ENCODE data around the gene DLGAP5.

Gene DLGAP5

GRCh38 chr14:55191203-55192053, at the start of gene DLGAP5:
Gene DLGAP5 (minus strand): TSS chr14:55191585. CDS start chr14:55189179, 2,406 bp downstream.
- peak; percentile 83 for DNase-seq

DNA sequence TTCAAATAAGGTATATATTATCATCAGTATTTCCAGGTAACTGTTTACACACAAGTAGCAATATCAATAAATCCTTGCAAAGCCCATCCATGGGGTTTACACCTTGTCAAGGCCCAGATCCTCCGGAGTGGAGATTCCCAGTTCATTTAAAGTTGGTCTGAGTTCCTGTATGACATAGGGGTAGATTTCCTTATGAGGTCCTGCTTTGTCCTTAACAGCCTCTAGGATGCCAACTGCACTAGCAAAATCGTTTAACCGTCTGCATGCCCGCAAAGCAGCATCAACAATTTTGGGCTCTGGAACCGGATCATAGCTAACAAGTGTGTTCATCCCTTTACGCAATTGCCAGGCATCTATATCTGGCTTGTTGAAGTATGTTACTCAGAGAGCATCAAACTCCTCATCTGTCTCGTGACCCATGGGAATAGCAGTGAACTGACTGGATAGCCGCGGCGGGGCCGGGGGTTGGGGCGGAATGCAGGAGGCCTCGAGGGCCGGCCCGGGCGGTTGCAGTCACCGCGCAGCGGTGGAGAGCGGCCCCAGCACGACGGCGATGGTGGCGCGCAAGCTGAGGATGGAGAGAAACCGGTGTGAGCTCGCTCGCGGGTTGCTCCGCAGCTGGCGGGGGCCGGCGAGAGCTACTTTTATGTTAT, 49.3 kb upstream of the DLGAP5 start:
- no peak for DNase-seq

- no peak for DNase-seq
These were observed 47.9 kb upstream of the DLGAP5 start for GRCh38 chr14:55239320-55239719.

GRCh38 chr14:55238019-55238680, 46.8 kb upstream of the DLGAP5 start:
- no peak for DNase-seq

- DNase-seq = no peak
These were observed 42.2 kb upstream of the DLGAP5 start for GRCh38 chr14:55233591-55233990.

DNA sequence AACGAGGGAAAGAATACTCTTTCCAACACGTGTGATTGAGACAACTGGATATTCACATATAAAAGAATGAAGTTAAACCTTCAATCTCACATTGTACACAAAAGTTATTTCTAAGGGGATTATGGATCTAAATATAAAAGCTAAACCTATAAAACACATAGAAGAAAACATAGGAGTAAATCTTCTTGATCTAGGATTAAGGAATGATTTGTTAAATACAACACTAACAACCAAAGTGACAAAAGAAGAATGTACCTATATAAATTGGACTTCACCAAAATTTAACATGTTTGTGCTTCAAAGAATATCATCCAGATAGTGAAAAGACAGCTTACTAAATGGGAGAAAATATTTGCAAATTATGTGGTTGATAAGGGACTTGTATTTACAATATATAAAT, 36.9 kb upstream of the DLGAP5 start:
- DNase-seq = no peak

- no peak for DNase-seq
These were observed 32.0 kb upstream of the DLGAP5 start for GRCh38 chr14:55223364-55223763.

DNA sequence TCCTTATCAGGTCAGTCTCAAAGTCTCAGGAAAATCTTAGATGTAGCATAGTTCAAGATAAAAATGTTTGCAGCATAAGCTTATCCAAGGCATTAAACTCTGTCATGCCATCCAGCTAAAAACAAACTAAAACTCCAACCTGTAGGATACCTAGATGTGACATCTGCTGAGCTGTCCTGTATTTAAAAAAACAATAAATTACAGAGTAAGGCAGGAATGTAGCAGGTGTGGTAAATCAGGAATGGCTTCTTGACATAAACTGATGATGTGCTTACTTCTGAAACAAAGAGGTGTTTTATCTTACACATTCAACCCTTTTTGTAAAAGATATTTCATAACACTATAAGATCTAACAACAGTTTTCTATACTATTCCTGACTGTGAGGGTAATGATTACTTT, 30.6 kb upstream of the DLGAP5 start:
- DNase-seq = no peak

DNA sequence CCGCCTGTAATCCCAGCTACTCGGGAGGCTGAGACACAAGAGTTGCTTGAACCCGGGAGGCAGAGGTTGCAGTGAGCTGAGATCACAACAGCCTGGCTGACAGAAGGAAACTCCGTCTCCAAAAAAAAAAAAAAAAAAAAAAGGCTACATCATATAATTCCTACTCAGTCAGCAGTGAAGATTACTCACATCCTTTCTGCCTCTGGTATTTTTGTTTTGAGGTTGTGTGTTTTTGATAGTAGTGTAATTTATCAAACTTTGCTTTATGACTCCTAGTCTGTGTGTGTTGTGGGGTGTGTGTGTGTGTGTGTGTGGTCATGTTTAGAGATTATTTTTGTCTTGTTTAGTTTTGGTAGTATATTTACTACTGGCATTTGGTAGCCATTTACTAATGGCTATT, 29.8 kb upstream of the DLGAP5 start:
- DNase-seq = no peak

GRCh38 chr14:55220230-55220629, 28.8 kb upstream of the DLGAP5 start:
- no peak for DNase-seq

- no peak for DNase-seq
These were observed 21.2 kb upstream of the DLGAP5 start for GRCh38 chr14:55212634-55213033.

GRCh38 chr14:55207832-55208231, 16.4 kb upstream of the DLGAP5 start:
- DNase-seq = no peak

- no peak for DNase-seq
These were observed 14.8 kb upstream of the DLGAP5 start for GRCh38 chr14:55206175-55206693.

- DNase-seq = no peak
These were observed 10.1 kb upstream of the DLGAP5 start for GRCh38 chr14:55201219-55202101.

DNA sequence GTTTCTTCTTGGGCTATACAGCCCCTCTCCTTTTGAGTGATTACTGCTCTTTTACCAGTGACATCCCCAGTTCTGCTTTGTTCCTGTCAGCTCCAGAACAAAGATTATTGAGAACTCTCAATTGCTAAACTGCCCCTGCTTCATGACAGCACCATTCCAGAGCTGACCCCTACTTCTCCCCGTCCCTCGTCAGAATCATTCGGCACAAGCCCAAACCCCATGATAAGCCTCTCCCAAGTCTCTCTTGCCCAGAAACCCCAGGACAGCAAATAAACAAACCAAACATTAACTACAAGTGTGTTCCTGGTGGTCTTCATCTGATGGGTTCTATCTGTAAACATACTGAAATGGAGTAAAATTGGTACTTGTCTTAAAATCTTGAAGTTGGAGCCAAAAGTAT, 9.3 kb upstream of the DLGAP5 start:
- no peak for DNase-seq

GRCh38 chr14:55198749-55199148, 7.4 kb upstream of the DLGAP5 start:
- no peak for DNase-seq

DNA sequence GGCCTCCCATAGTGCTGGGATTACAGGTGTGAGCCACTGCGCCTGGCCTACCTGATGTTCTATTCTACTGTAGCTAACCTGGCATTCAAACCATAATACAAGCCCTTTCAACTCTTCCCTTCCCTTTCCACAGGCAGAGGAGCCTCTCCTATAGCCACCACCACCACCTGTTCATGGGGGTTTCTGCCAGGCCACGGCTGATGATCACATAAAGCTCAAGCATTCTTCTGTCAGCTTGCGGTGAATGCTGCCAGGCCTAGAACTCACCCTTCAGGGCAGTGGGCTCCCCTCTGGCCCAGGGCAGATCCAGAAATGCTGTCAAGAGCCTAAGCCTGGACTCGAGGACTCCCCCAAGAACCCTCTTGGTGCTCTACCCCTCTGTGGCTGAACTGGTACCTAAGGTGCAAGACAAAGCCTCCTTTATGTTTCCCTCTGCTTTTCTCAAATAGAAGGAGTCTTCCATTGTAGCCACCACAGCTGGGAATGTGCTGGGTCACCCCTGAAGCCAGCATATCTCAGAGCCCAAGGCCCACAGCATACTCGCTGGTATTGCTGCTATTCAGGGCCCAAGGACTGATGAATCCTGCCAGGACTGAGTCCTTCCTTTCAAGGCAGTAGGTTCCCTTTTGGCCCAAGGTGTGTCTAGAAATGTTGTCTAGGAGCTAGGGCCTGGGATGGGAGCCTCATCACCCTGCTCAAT, 3.4 kb upstream of the DLGAP5 start:
- no peak for DNase-seq

- DNase-seq = no peak
These were observed 753 bp upstream of the DLGAP5 start for GRCh38 chr14:55192054-55192621.

- no peak for DNase-seq
These were observed 531 bp downstream of the DLGAP5 start for GRCh38 chr14:55190906-55191202.

DNA sequence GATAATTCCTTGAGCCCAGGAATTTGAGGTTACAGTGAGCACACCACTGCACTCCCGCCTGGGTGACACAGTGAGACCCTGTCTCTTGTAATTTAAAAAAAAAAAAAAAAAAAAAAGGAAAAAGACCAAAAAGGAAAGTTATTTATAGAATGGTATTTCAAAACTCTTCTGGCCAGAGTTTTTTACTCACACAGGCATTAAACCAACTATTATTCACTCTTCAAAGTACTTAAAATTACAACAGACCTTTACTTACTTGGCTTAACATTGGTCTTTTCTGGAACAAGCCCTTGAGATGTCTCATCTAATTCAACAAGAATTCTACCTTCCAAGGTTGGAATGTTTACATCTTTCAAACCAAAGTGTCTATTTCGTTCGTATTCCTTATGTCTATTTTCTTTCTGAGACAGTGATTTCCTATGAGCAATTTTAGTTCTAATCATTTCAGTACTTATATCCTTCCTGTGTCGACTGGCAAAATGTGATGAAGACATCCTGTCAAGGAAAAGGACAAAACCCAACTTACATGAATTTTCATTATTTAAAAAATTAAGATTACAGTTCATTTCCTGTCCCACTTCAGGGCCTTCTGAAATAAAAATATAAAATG, 2.6 kb downstream of the DLGAP5 start:
- no peak for DNase-seq

GRCh38 chr14:55180434-55180833, 11.0 kb downstream of the DLGAP5 start:
- no peak for DNase-seq

All from activated effector memory CD4-positive, alpha-beta T cell treated with Interleukin-2 at 50 U/mL for 16 hours (primary cell).